ENCODE results near the gene PSMD4.
A peak's percentile ranks its signal among the peaks of the same experiment; 100 is the strongest.

PSMD4 gene

DNA sequence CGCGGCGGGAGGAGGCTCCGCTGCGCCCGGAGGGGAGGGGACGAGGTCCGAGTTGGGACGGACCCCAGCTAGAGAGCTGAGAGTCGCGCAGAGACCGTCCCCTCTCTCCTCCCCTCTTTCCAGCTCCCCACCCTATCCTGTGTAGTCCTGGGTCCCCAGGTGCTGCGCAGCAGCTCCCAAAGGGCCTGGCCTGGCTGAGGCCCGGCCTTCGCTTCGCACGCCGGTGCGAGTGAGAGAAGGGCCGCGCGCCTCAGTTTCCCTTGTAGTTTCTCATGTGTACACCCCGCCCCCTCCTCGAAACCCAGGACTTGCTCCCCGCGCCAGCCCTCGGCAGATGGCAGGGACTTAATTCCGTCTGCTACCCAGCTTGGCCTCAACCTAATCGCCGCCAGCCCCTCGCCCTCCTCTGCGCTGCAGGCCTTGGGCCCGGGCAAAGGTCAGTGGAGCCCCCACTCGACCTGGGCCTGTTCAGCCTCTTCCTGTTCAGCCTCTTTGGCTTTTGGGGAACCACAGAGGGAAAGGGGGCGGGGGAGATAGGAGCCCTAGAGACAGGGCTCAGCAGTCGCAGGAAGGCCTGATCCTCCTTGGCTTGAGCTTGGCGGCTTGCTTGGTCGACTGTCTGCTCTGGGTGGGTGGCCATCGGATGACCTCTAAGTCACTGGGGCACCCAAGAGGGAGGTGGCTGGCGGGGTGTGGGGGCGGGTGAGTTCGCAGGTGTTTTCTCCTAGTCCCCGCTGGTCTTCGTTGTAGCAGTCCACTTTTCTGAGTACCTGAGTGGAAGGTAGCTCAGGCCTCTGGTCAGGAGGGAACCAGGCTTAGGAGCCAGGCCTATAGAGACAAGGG is 28.6 kb downstream of the PSMD4 start:
- H3K4me3 ChIP-seq (replicated peaks; ENCODE audit: low read depth, low read length): peak overlapping the region; percentile 97
- DNase-seq (ENCODE audit: low read depth): no peak
- TF ChIP-seq, protein P1, sequence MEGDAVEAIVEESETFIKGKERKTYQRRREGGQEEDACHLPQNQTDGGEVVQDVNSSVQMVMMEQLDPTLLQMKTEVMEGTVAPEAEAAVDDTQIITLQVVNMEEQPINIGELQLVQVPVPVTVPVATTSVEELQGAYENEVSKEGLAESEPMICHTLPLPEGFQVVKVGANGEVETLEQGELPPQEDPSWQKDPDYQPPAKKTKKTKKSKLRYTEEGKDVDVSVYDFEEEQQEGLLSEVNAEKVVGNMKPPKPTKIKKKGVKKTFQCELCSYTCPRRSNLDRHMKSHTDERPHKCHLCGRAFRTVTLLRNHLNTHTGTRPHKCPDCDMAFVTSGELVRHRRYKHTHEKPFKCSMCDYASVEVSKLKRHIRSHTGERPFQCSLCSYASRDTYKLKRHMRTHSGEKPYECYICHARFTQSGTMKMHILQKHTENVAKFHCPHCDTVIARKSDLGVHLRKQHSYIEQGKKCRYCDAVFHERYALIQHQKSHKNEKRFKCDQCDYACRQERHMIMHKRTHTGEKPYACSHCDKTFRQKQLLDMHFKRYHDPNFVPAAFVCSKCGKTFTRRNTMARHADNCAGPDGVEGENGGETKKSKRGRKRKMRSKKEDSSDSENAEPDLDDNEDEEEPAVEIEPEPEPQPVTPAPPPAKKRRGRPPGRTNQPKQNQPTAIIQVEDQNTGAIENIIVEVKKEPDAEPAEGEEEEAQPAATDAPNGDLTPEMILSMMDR (IDR thresholded peaks at IDR 0.05; ENCODE audit: low read length, missing control alignments): no peak

DNA sequence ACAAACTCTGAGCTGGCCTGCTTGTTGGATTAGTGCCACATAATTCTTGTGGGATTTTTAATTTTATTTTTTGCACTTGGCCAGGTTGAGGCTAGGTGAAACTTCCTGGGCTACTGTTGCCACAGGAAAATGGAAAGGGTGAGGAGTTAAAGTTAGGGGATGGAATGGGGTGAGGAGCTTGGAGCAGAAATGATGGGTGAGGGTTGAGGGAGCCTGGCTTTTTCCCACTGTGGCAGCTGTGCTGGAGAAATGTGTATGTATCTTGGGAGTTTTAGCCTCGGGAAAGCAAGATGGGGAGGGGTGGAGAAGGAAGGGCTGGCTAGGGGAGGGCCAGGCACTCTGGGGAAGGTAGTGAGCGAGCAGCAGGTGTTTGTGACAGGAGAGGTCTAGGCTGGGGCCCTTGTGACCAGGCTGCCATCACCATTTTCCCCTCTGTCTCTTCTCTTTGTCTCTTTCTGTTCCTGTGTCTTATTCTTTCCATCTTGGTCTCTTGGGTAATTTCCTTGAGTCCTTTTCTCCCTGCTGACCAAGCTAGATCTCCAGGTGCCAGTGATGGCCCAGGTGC is 29.6 kb downstream of the PSMD4 start:
- peak overlapping the region; percentile 97 for H3K4me3 ChIP-seq (replicated peaks; ENCODE audit: low read depth, low read length)
- no peak for DNase-seq (ENCODE audit: low read depth)
- TF ChIP-seq, protein P1 (IDR thresholded peaks at IDR 0.05; ENCODE audit: low read length, missing control alignments): no peak

DNA sequence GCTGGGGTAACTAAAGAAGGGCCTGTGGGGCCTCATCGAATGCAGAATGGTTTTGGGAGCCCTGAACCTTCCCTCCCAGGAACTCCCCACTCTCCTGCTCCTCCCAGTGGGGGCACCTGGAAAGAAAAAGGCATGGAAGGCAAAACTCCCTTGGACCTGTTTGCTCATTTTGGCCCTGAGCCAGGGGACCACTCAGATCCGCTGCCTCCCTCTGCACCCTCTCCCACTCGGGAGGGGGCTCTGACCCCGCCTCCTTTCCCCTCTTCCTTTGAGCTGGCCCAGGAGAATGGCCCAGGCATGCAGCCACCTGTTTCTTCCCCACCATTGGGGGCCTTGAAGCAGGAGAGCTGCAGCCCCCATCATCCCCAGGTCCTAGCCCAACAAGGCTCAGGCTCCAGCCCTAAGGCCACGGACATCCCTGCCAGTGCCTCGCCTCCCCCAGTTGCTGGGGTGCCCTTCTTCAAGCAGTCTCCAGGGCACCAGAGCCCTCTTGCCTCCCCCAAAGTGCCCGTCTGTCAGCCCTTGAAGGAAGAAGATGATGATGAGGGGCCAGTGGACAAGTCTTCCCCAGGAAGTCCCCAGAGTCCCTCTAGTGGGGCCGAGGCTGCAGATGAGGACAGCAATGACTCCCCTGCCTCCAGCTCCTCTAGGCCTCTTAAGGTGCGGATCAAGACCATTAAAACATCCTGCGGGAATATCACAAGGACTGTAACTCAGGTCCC is 32.2 kb downstream of the PSMD4 start:
- DNase-seq (ENCODE audit: low read depth): no peak
- TF ChIP-seq, protein P1 (IDR thresholded peaks at IDR 0.05; ENCODE audit: low read length, missing control alignments): no peak

DNA sequence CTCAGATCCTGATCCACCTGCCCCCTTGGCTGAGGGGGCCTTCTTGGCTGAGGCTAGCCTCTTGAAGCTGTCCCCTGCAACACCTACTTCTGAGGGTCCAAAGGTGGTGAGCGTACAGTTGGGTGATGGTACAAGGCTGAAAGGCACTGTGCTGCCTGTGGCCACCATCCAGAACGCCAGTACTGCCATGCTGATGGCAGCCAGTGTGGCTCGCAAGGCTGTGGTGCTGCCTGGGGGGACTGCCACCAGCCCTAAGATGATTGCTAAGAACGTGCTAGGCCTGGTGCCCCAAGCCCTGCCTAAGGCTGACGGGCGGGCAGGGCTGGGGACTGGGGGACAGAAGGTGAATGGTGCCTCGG is 32.8 kb downstream of the PSMD4 start:
- TF ChIP-seq, protein P1 (IDR thresholded peaks at IDR 0.05; ENCODE audit: low read length, missing control alignments): no peak
- H3K4me3 ChIP-seq (replicated peaks; ENCODE audit: low read depth, low read length): no peak overlapping the region
- DNase-seq (ENCODE audit: low read depth): no peak

More for the DNA sequence above, 32.2 kb downstream of the PSMD4 start:
- no peak overlapping the region for H3K4me3 ChIP-seq (replicated peaks; ENCODE audit: low read depth, low read length)

DNA sequence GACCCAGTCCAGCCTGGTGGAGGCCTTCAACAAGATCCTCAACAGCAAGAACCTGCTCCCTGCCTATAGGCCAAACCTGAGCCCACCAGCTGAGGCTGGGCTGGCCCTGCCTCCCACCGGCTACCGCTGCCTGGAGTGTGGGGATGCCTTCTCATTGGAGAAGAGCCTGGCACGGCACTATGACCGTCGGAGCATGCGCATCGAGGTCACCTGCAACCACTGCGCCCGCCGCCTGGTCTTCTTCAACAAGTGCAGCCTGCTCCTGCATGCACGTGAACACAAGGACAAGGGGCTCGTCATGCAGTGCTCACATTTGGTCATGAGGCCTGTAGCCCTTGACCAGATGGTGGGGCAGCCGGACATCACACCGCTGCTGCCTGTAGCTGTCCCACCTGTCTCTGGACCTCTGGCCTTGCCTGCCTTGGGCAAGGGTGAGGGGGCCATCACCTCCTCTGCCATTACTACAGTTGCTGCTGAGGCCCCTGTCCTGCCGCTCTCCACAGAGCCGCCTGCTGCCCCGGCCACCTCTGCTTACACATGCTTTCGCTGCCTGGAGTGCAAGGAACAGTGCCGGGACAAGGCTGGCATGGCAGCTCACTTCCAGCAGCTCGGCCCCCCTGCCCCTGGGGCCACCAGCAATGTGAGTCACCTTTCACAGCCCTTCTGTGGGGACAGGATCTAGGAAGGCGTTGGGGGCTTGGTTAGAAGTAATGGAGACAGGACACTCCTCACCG is 33.4 kb downstream of the PSMD4 start:
- no peak for DNase-seq (ENCODE audit: low read depth)
- no peak overlapping the region for H3K4me3 ChIP-seq (replicated peaks; ENCODE audit: low read depth, low read length)
- TF ChIP-seq, protein P1 (IDR thresholded peaks at IDR 0.05; ENCODE audit: low read length, missing control alignments): no peak

DNA sequence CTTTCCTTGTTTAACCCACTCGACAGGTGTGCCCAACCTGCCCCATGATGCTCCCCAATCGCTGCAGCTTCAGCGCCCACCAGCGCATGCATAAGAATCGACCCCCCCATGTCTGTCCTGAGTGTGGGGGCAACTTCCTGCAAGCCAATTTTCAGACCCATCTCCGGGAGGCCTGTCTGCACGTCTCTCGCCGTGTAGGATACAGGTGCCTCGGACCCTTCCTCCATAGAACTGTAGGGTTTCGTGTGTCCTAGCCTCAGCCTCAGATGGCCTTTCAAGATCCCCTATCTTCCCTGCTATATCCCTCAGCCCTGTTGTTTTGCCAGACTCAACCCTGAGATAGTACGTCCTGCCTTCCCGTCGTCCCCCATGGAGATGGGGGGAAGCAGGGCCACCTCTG is 34.0 kb downstream of the PSMD4 start:
- DNase-seq (ENCODE audit: low read depth): no peak
- TF ChIP-seq, protein P1 (IDR thresholded peaks at IDR 0.05; ENCODE audit: low read length, missing control alignments): no peak
- no peak overlapping the region for H3K4me3 ChIP-seq (replicated peaks; ENCODE audit: low read depth, low read length)

Data from fibroblast of pulmonary artery (primary cell).